K562 (cell line): Measurements from ENCODE around the gene FEN1. TPM values are rescaled to one million over a fixed set of nuclear protein-coding genes. Genes with fewer than 3 reads are reported as not detected.
A peak's percentile ranks its signal among the peaks of the same experiment; 100 is the strongest.

Experiments
- BRF2 ChIP-seq: IDR thresholded peaks from 3 replicates; pipeline ENCODE4 v1.6.1; 2011; ENCODE audit warnings: borderline replicate concordance, mild to moderate bottlenecking; ENCODE audit not compliant: insufficient read length, insufficient read depth
- CCNT2 ChIP-seq: IDR thresholded peaks from 2 replicates; pipeline ENCODE4 v1.6.1; 2011; ENCODE audit warnings: borderline replicate concordance, low read depth, mild to moderate bottlenecking, moderate library complexity, mixed read lengths, low read length; ENCODE audit not compliant: insufficient read length; ENCODE audit errors: extremely low read depth
- CGGBP1 ChIP-seq: fragments of 250-450 bp; sonication (Bioruptor Pico); IDR thresholded peaks from 2 replicates; pipeline ENCODE4 v1.9.0; 2021; ENCODE audit warnings: mild to moderate bottlenecking
- HBP1 ChIP-seq: fragments of 450-650 bp; formaldehyde crosslinking; IDR thresholded peaks from 2 replicates; pipeline ENCODE4 v1.4.0; 2022; ENCODE audit warnings: missing genetic modification characterization
- HLTF ChIP-seq: fragments of 450-650 bp; IDR thresholded peaks from 2 replicates; pipeline ENCODE4 v1.6.1; 2016
- POLR2AphosphoS2 ChIP-seq: IDR thresholded peaks from 2 replicates; pipeline ENCODE4 v1.6.1; 2012; ENCODE audit warnings: low read length, improper control_type of control experiment
- RBM15 ChIP-seq: fragments of 200-400 bp; formaldehyde crosslinking; IDR thresholded peaks from 2 replicates; pipeline ENCODE4 v1.6.1; 2018; ENCODE audit warnings: mild to moderate bottlenecking, low read length, moderate library complexity; ENCODE audit not compliant: insufficient read depth
- RFX7 ChIP-seq: fragments of 250-450 bp; sonication (Bioruptor Pico); IDR thresholded peaks from 2 replicates; pipeline ENCODE4 v1.5.1; 2021; ENCODE audit warnings: mild to moderate bottlenecking
- SNRNP70 ChIP-seq: fragments of 200-400 bp; formaldehyde crosslinking; optimal IDR thresholded peaks from 2 replicates; pipeline ENCODE3; 2017; ENCODE audit warnings: low read depth, low read length
- THAP12 ChIP-seq: fragments of 250-450 bp; sonication (Bioruptor Pico); IDR thresholded peaks from 2 replicates; pipeline ENCODE4 v1.9.0; 2021; ENCODE audit warnings: mild to moderate bottlenecking, inconsistent platforms
- ZBTB33 ChIP-seq: sonication (generic); formaldehyde crosslinking; IDR thresholded peaks from 2 replicates; pipeline ENCODE4 v1.8.1; 2023; ENCODE audit warnings: mild to moderate bottlenecking, missing genetic modification reagents
- ZNF445 ChIP-seq: fragments of 250-450 bp; sonication (Bioruptor Pico); IDR thresholded peaks from 2 replicates; pipeline ENCODE4 v1.4.0; 2020; ENCODE audit warnings: low read depth, mild to moderate bottlenecking, moderate library complexity
- ZNF592 ChIP-seq: fragments of 450-650 bp; IDR thresholded peaks from 2 replicates; pipeline ENCODE4 v1.6.1; 2017; ENCODE audit warnings: antibody characterized with exemption, mild to moderate bottlenecking
- polyA plus RNA-seq, 8 experiments: library from polyadenylated mRNA; depleted of rRNA in 4 of 8; stranded (reverse) in 5 of 8; unstranded in 3 of 8; fragments of >200 nt; fragmentation: Nextera tagmentation in 2 of 8; fragmentation: Illumina TruSeq in 1 of 8; extraction: Ambion mirVana in 2 of 8; extraction: Trizol in 1 of 8; gene quantifications; 2 replicates each; pipeline versions ENCODE4 v1.2.1 to v1.2.3, GENCODE V29; 2011 to 2014; ENCODE audit warnings: inconsistent platforms in 1 of 8, missing spikeins in 1 of 8
- total RNA-seq, 7 experiments: library from RNA; depleted of rRNA in 6 of 7; stranded (reverse); fragments of >200 nt in 6 of 7; fragmentation: Illumina TruSeq in 2 of 7; extraction: Trizol in 2 of 7; gene quantifications; 2 replicates each; pipeline versions ENCODE4 v1.2.1 to v1.2.3, GENCODE V29; 2011 to 2021; ENCODE audit warnings: low replicate concordance in 1 of 7

The FEN1 gene
- total and polyA plus RNA-seq, 9 of the 15 experiments (the other 6 are each of a cell fraction or from before 2014, with no cell fraction given), result 58.1 to 156 (median 137) TPM

- TF ChIP-seq RBM15 (no peak), BRF2 (no peak), CGGBP1 (CRISPR knock-in tag) (no peak), ZBTB33 (no peak), SNRNP70 (no peak), ZNF592 (peak; percentile 61), ZNF445 (CRISPR knock-in tag) (no peak), HLTF (no peak), HBP1 (CRISPR knock-in tag) (no peak), CCNT2 (peak; percentile 41), RFX7 (CRISPR knock-in tag) (no peak), POLR2AphosphoS2 (peak; percentile 83; the same call in 1 of the 2 replicates), THAP12 (no peak)
These were observed 7.9 kb downstream of the FEN1 start (continued) for GRCh38 chr11:61800331-61801281.
